Activated B cell treated with CpG ODN at 0.5 μM for 24 hours (primary cell): Measurements from ENCODE around the gene EYS. TPM values are rescaled to one million over a fixed set of nuclear protein-coding genes. Genes with fewer than 3 reads are reported as not detected.

Source experiments
- ATAC-seq: fragments of 200-7000 bp; cut with Tn5 transposase; one replicate; pipeline ENCODE4 v1.10.0; 2021; ENCODE audit warnings: low read depth, mild to moderate bottlenecking, moderate library complexity
- CTCF ChIA-PET: fragments of 350-600 bp; sonication (Branson Sonifier 250); formaldehyde crosslinking; loops from one replicate; lab custom pipeline; 2021; ENCODE audit warnings: antibody characterized with exemption; lab: Charles Lee
- POLR2A ChIA-PET: fragments of 350-600 bp; sonication (Branson Sonifier 250); formaldehyde crosslinking; loops from one replicate; lab custom pipeline; 2021; ENCODE audit warnings: antibody characterized with exemption; lab: Charles Lee
- DNase-seq: peaks from one replicate; pipeline ENCODE4 v3.0.0; 2022
- H3K27ac Mint-ChIP-seq: one replicate; pipeline ENCODE4 v1.8.0; 2020; ENCODE audit warnings: mixed read lengths
- H3K27me3 Mint-ChIP-seq: one replicate; pipeline ENCODE4 v1.8.0; 2021; ENCODE audit warnings: mixed read lengths
- H3K36me3 Mint-ChIP-seq: one replicate; pipeline ENCODE4 v1.8.0; 2021; ENCODE audit warnings: low read depth, mixed read lengths
- H3K4me1 Mint-ChIP-seq: one replicate; pipeline ENCODE4 v1.8.0; 2021; ENCODE audit warnings: mixed read lengths
- H3K4me3 Mint-ChIP-seq: one replicate; pipeline ENCODE4 v1.8.0; 2020; ENCODE audit warnings: mild to moderate bottlenecking, mixed read lengths
- H3K9me3 Mint-ChIP-seq: one replicate; pipeline ENCODE4 v1.8.0; 2020; ENCODE audit warnings: mixed read lengths
- CTCF ChIP-seq: fragments of 200-600 bp; IDR thresholded peaks from one replicate; pipeline ENCODE4 v1.8.0; 2022; ENCODE audit warnings: antibody characterized with exemption, mild to moderate bottlenecking
- intact Hi-C: fragments of 100-400 bp; cut with micrococcal nuclease; formaldehyde crosslinking; loops from one replicate; pipeline ENCODE4 v1.15.1; 2024
- total RNA-seq: library from RNA; stranded (reverse); gene quantifications from 2 replicates; pipeline ENCODE4 v1.2.3, GENCODE V29; 2022

Gene EYS
- total RNA-seq, 1 donor from 2014 or later, result not detected

GRCh38 chr6:64062960-64063683, 1643.9 kb downstream of the EYS start:
- ChIA-PET POLR2A (no interaction called here), CTCF (no interaction called here)
- TF ChIP-seq CTCF, result no peak
- H3K36me3 Mint-ChIP-seq, result no peaks in the 10 kb centered on the region
- H3K4me3 Mint-ChIP-seq, result no peak overlapping the region
- H3K4me1 Mint-ChIP-seq, result no peaks in the 10 kb centered on the region
- intact Hi-C loops, result no loop called here
- H3K27ac Mint-ChIP-seq, result no peak overlapping the region
- H3K9me3 Mint-ChIP-seq, result peaks cover 7% of the 10 kb centered on the region
- DNase-seq, result no peak
- no peaks in the 10 kb centered on the region for H3K27me3 Mint-ChIP-seq
- ATAC-seq, result no peak

GRCh38 chr6:64054861-64055260, 1652.2 kb downstream of the EYS start:
- TF ChIP-seq CTCF, result no peak

GRCh38 chr6:64050590-64050989, 1656.4 kb downstream of the EYS start:
- no peak overlapping the region for H3K27ac Mint-ChIP-seq

More at GRCh38 chr6:64054861-64055260, 1652.2 kb downstream of the EYS start:
- ChIA-PET POLR2A (no interaction called here), CTCF (no interaction called here)
- no peak overlapping the region for H3K27ac Mint-ChIP-seq
- intact Hi-C loops, result no loop called here
- ATAC-seq, result no peak
- no peaks in the 10 kb centered on the region for H3K36me3 Mint-ChIP-seq
- H3K4me3 Mint-ChIP-seq, result no peak overlapping the region
- no peaks in the 10 kb centered on the region for H3K27me3 Mint-ChIP-seq
- DNase-seq, result no peak
- no peaks in the 10 kb centered on the region for H3K9me3 Mint-ChIP-seq
- no peaks in the 10 kb centered on the region for H3K4me1 Mint-ChIP-seq

GRCh38 chr6:64049736-64050135, 1657.3 kb downstream of the EYS start:
- Mint-ChIP-seq H3K27me3 (no peaks in the 10 kb centered on the region), H3K4me1 (no peaks in the 10 kb centered on the region), H3K9me3 (no peaks in the 10 kb centered on the region), H3K36me3 (no peaks in the 10 kb centered on the region), H3K27ac (no peak overlapping the region), H3K4me3 (no peak overlapping the region)
- TF ChIP-seq CTCF, result no peak
- ATAC-seq, result no peak
- intact Hi-C loops, result no loop called here
- ChIA-PET POLR2A (no interaction called here), CTCF (no interaction called here)
- DNase-seq, result no peak

More at GRCh38 chr6:64050590-64050989, 1656.4 kb downstream of the EYS start:
- H3K4me1 Mint-ChIP-seq, result no peaks in the 10 kb centered on the region
- ATAC-seq, result no peak
- no peak overlapping the region for H3K4me3 Mint-ChIP-seq
- DNase-seq, result no peak
- intact Hi-C loops, result no loop called here
- no peaks in the 10 kb centered on the region for H3K36me3 Mint-ChIP-seq
- H3K9me3 Mint-ChIP-seq, result no peaks in the 10 kb centered on the region
- ChIA-PET POLR2A (no interaction called here), CTCF (no interaction called here)
- H3K27me3 Mint-ChIP-seq, result no peaks in the 10 kb centered on the region
- TF ChIP-seq CTCF, result no peak

GRCh38 chr6:64046746-64047208, 1660.2 kb downstream of the EYS start:
- no peak overlapping the region for H3K4me3 Mint-ChIP-seq
- POLR2A ChIA-PET, result no interaction called here
- intact Hi-C loops, result no loop called here
- H3K9me3 Mint-ChIP-seq, result no peaks in the 10 kb centered on the region
- no peaks in the 10 kb centered on the region for H3K36me3 Mint-ChIP-seq
- DNase-seq (no peak), ATAC-seq (no peak)
- H3K27ac Mint-ChIP-seq, result no peak overlapping the region
- CTCF ChIA-PET, result no interaction called here
- no peaks in the 10 kb centered on the region for H3K27me3 Mint-ChIP-seq
- TF ChIP-seq CTCF, result no peak
- no peaks in the 10 kb centered on the region for H3K4me1 Mint-ChIP-seq
